Right atrium auricular region (tissue), 2 donors: Measurements from ENCODE around the gene ASTN2. TPM values are rescaled to one million over a fixed set of nuclear protein-coding genes. Genes with fewer than 3 reads are reported as not detected.

ENCODE experiments used
- DNase-seq: peaks from one replicate; pipeline ENCODE4 v3.0.0-alpha.2; 2019; ENCODE audit warnings: low spot score
- H3K27ac ChIP-seq, 2 donors: fragments of 200-600 bp; sonication (generic); 1 replicate in 1 of 2; 2 replicates in 1 of 2; pipeline ENCODE4 v1.5.1; 2016 to 2019
- H3K27me3 ChIP-seq, 2 donors: fragments of 200-600 bp; sonication (generic); one replicate each; pipeline versions ENCODE4 v1.5.1 to v1.6.0; 2017 to 2019
- H3K36me3 ChIP-seq: fragments of 200-600 bp; sonication (generic); one replicate; pipeline ENCODE4 v1.5.1; 2016
- H3K4me1 ChIP-seq, 2 donors: fragments of 200-600 bp; sonication (generic); one replicate each; pipeline versions ENCODE4 v1.5.1 to v1.6.0; 2017 to 2019
- H3K4me3 ChIP-seq, 2 donors: fragments of 200-600 bp; sonication (generic); 1 replicate in 1 of 2; 2 replicates in 1 of 2; pipeline ENCODE4 v1.5.1; 2017 to 2019; ENCODE audit warnings: mild to moderate bottlenecking in 1 of 2, moderate library complexity in 1 of 2
- H3K9me3 ChIP-seq, 2 donors: fragments of 200-600 bp; sonication (generic); one replicate each; pipeline ENCODE4 v1.5.1; 2019
- CTCF ChIP-seq, 2 donors: fragments of 200-600 bp; sonication (generic); IDR thresholded peaks; one replicate each; pipeline ENCODE4 v1.5.1; 2019; ENCODE audit warnings: antibody characterized with exemption in 2 of 2
- total RNA-seq, 2 donors: library from RNA; depleted of rRNA; stranded (reverse); fragments of >200 nt; gene quantifications; one replicate each; pipeline ENCODE4 v1.1.0, GENCODE V29; 2016

ASTN2 gene
- total RNA-seq, 2 donors from 2014 or later: 11.1 to 32.2 TPM

- H3K27me3 ChIP-seq: no peaks in the 10 kb centered on the region
- no peak overlapping the region for H3K27ac ChIP-seq
- no peaks in the 10 kb centered on the region for H3K36me3 ChIP-seq
- DNase-seq: no peak
- TF ChIP-seq CTCF (IDR thresholded peaks at IDR 0.05): no peak
- peaks cover 0 to 8% of the 10 kb centered on the region in 2 donors for H3K4me1 ChIP-seq
- no peaks in the 10 kb centered on the region for H3K9me3 ChIP-seq
- no peak overlapping the region for H3K4me3 ChIP-seq
Observed at GRCh38 chr9:116706310-116707290, 708.3 kb downstream of the ASTN2 start.

- TF ChIP-seq CTCF (IDR thresholded peaks at IDR 0.05): no peak
- Histone ChIP-seq H3K4me1 (peaks cover 0 to 12% of the 10 kb centered on the region in 2 donors), H3K36me3 (no peaks in the 10 kb centered on the region)
Observed at GRCh38 chr9:116705531-116705930, 709.3 kb downstream of the ASTN2 start.

GRCh38 chr9:116704470-116704869 is 710.4 kb downstream of the ASTN2 start:
- H3K27ac ChIP-seq: no peak overlapping the region
- H3K27me3 ChIP-seq: no peaks in the 10 kb centered on the region
- DNase-seq: no peak
- peaks cover 3% of the 10 kb centered on the region for H3K36me3 ChIP-seq
- H3K4me3 ChIP-seq: no peak overlapping the region
- H3K4me1 ChIP-seq: peaks cover 0 to 12% of the 10 kb centered on the region in 2 donors
- TF ChIP-seq CTCF (IDR thresholded peaks at IDR 0.05): no peak
- no peaks in the 10 kb centered on the region for H3K9me3 ChIP-seq

More at GRCh38 chr9:116705531-116705930, 709.3 kb downstream of the ASTN2 start:
- Histone ChIP-seq H3K4me3 (no peak overlapping the region), H3K27ac (no peak overlapping the region), H3K27me3 (no peaks in the 10 kb centered on the region), H3K9me3 (no peaks in the 10 kb centered on the region)
- DNase-seq: no peak

GRCh38 chr9:116703634-116704033 is 711.2 kb downstream of the ASTN2 start:
- DNase-seq: no peak
- Histone ChIP-seq H3K4me1 (peaks cover 0 to 12% of the 10 kb centered on the region in 2 donors), H3K4me3 (no peak overlapping the region), H3K9me3 (no peaks in the 10 kb centered on the region), H3K27ac (no peak overlapping the region), H3K27me3 (no peaks in the 10 kb centered on the region), H3K36me3 (peaks cover 11% of the 10 kb centered on the region)
- no peak for TF ChIP-seq CTCF (IDR thresholded peaks at IDR 0.05)

- peaks cover 24% of the 10 kb centered on the region for H3K36me3 ChIP-seq
- TF ChIP-seq CTCF (IDR thresholded peaks at IDR 0.05): no peak
Observed at GRCh38 chr9:116701940-116702642, 712.8 kb downstream of the ASTN2 start.

More at GRCh38 chr9:116701940-116702642, 712.8 kb downstream of the ASTN2 start:
- no peaks in the 10 kb centered on the region for H3K9me3 ChIP-seq
- H3K27me3 ChIP-seq: no peaks in the 10 kb centered on the region
- peaks cover 0 to 12% of the 10 kb centered on the region in 2 donors for H3K4me1 ChIP-seq
- no peak overlapping the region for H3K4me3 ChIP-seq
- DNase-seq: no peak
- no peak overlapping the region for H3K27ac ChIP-seq
